K562 (cell line): ENCODE data around the gene ATG7.

Experiments
- ARHGAP35 ChIP-seq: fragments of 450-650 bp; IDR thresholded peaks from 2 replicates; pipeline ENCODE4 v1.6.1; 2018; ENCODE audit not compliant: partially characterized antibody
- EP300 ChIP-seq: IDR thresholded peaks from 2 replicates; pipeline ENCODE4 v1.6.1; 2012; ENCODE audit warnings: low read length, improper control_type of control experiment
- EZH2 ChIP-seq: IDR thresholded peaks from 2 replicates; pipeline ENCODE4 v1.6.1; 2012; ENCODE audit warnings: low read depth, mild to moderate bottlenecking, inconsistent platforms, low read length, borderline replicate concordance
- FOXP1 ChIP-seq: sonication (generic); formaldehyde crosslinking; IDR thresholded peaks from 2 replicates; pipeline ENCODE4 v1.8.0; 2022; ENCODE audit warnings: mild to moderate bottlenecking, missing genetic modification reagents
- RFX5 ChIP-seq: IDR thresholded peaks from 2 replicates; pipeline ENCODE4 v1.6.1; 2011; ENCODE audit warnings: low read depth, mild to moderate bottlenecking, improper control_type of control experiment, low read length
- SP1 ChIP-seq: sonication (generic); formaldehyde crosslinking; IDR thresholded peaks from 2 replicates; pipeline ENCODE4 v1.8.1; 2022; ENCODE audit warnings: mild to moderate bottlenecking, missing genetic modification reagents
- ZNF76 ChIP-seq: fragments of 250-450 bp; sonication (Bioruptor Pico); IDR thresholded peaks from 2 replicates; pipeline ENCODE4 v1.4.0; 2020; ENCODE audit warnings: mild to moderate bottlenecking, moderate library complexity, borderline replicate concordance
- TF ChIP-seq, protein P1 (sequence below), 2 experiments: IDR thresholded peaks; 2 replicates each; pipeline ENCODE4 v1.6.1; 2011; ENCODE audit warnings: borderline replicate concordance in 1 of 2, control low read depth in 1 of 2, low read depth in 1 of 2, low read length in 1 of 2, mild to moderate bottlenecking in 1 of 2, mixed read lengths in 1 of 2, moderate library complexity in 1 of 2; ENCODE audit not compliant: insufficient read depth in 1 of 2, insufficient read length in 1 of 2, poor library complexity in 1 of 2, severe bottlenecking in 1 of 2; ENCODE audit errors: extremely low read depth in 1 of 2
- TF ChIP-seq, protein P2 (sequence below), 3 experiments: IDR thresholded peaks in 2 of 3; conservative IDR thresholded peaks in 1 of 3; 2 replicates each; pipeline ENCODE4 v1.5.1; 2011 to 2012; ENCODE audit warnings: low read length in 3 of 3, mild to moderate bottlenecking in 3 of 3, control low read depth in 2 of 3, improper control_type of control experiment in 1 of 3, inconsistent platforms in 1 of 3, low read depth in 1 of 3, mixed read lengths in 1 of 3, moderate library complexity in 1 of 3; ENCODE audit not compliant: insufficient read depth in 2 of 3
- TF ChIP-seq, protein P3 (sequence below): sonication (generic); formaldehyde crosslinking; IDR thresholded peaks from 2 replicates; pipeline ENCODE4 v1.5.0; 2020; ENCODE audit warnings: missing genetic modification reagents
- TF ChIP-seq, protein P4 (sequence below): sonication (generic); formaldehyde crosslinking; IDR thresholded peaks from 2 replicates; pipeline ENCODE4 v1.8.0; 2022; ENCODE audit warnings: mild to moderate bottlenecking, missing genetic modification reagents

DNA sequence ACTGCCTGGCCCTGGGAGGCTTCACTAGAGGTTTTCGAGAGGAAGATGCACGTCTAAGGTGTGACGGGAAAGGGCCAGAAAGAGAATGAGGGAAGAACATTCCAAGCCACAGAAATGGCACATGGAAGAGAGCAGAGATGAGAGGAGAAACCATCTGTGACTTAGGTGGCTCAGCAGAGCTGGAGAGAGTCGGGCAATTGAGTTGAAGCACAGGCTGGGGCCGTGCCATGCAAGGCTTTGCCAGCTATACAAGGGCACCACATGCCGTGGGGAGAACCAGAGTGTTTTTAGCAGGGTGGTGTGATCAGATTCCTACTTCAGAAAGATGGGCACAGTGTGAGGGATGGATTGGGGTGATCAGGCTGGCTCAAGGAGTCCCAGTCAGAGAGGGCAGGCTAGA, 245.4 kb downstream of the ATG7 start:
- TF ChIP-seq ZNF76 (no peak), ARHGAP35 (no peak), EZH2 (no peak), FOXP1 (CRISPR knock-in tag) (no peak), SP1 (CRISPR knock-in tag) (no peak), RFX5 (no peak), EP300 (no peak)
- TF ChIP-seq, protein P1, sequence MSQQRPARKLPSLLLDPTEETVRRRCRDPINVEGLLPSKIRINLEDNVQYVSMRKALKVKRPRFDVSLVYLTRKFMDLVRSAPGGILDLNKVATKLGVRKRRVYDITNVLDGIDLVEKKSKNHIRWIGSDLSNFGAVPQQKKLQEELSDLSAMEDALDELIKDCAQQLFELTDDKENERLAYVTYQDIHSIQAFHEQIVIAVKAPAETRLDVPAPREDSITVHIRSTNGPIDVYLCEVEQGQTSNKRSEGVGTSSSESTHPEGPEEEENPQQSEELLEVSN (IDR thresholded peaks at IDR 0.05; ENCODE audit: borderline replicate concordance in 1 of 2, extremely low read depth in 1 of 2, insufficient read depth in 1 of 2, insufficient read length in 1 of 2, low read depth in 1 of 2, low read length in 1 of 2, poor library complexity in 1 of 2, severe bottlenecking in 1 of 2), result no peak
- TF ChIP-seq, protein P2, sequence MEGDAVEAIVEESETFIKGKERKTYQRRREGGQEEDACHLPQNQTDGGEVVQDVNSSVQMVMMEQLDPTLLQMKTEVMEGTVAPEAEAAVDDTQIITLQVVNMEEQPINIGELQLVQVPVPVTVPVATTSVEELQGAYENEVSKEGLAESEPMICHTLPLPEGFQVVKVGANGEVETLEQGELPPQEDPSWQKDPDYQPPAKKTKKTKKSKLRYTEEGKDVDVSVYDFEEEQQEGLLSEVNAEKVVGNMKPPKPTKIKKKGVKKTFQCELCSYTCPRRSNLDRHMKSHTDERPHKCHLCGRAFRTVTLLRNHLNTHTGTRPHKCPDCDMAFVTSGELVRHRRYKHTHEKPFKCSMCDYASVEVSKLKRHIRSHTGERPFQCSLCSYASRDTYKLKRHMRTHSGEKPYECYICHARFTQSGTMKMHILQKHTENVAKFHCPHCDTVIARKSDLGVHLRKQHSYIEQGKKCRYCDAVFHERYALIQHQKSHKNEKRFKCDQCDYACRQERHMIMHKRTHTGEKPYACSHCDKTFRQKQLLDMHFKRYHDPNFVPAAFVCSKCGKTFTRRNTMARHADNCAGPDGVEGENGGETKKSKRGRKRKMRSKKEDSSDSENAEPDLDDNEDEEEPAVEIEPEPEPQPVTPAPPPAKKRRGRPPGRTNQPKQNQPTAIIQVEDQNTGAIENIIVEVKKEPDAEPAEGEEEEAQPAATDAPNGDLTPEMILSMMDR (IDR thresholded peaks at IDR 0.05 in 2 of 3, conservative IDR thresholded peaks at IDR 0.05 in 1 of 3; ENCODE audit: insufficient read depth in 2 of 3, low read depth in 1 of 3, low read length in 3 of 3), result no peak
- TF ChIP-seq, protein P3, sequence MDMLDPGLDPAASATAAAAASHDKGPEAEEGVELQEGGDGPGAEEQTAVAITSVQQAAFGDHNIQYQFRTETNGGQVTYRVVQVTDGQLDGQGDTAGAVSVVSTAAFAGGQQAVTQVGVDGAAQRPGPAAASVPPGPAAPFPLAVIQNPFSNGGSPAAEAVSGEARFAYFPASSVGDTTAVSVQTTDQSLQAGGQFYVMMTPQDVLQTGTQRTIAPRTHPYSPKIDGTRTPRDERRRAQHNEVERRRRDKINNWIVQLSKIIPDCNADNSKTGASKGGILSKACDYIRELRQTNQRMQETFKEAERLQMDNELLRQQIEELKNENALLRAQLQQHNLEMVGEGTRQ, result no peak
- TF ChIP-seq, protein P4, sequence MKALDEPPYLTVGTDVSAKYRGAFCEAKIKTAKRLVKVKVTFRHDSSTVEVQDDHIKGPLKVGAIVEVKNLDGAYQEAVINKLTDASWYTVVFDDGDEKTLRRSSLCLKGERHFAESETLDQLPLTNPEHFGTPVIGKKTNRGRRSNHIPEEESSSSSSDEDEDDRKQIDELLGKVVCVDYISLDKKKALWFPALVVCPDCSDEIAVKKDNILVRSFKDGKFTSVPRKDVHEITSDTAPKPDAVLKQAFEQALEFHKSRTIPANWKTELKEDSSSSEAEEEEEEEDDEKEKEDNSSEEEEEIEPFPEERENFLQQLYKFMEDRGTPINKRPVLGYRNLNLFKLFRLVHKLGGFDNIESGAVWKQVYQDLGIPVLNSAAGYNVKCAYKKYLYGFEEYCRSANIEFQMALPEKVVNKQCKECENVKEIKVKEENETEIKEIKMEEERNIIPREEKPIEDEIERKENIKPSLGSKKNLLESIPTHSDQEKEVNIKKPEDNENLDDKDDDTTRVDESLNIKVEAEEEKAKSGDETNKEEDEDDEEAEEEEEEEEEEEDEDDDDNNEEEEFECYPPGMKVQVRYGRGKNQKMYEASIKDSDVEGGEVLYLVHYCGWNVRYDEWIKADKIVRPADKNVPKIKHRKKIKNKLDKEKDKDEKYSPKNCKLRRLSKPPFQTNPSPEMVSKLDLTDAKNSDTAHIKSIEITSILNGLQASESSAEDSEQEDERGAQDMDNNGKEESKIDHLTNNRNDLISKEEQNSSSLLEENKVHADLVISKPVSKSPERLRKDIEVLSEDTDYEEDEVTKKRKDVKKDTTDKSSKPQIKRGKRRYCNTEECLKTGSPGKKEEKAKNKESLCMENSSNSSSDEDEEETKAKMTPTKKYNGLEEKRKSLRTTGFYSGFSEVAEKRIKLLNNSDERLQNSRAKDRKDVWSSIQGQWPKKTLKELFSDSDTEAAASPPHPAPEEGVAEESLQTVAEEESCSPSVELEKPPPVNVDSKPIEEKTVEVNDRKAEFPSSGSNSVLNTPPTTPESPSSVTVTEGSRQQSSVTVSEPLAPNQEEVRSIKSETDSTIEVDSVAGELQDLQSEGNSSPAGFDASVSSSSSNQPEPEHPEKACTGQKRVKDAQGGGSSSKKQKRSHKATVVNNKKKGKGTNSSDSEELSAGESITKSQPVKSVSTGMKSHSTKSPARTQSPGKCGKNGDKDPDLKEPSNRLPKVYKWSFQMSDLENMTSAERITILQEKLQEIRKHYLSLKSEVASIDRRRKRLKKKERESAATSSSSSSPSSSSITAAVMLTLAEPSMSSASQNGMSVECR (CRISPR knock-in tag), result no peak
